NCI-H526 (cell line): ENCODE results near the gene OSTF1.

Experiments
- DNase-seq, 2 experiments: peaks; one replicate each; lab custom pipeline; 2025; lab: John Stamatoyannopoulos, UW

OSTF1 gene, protein sequence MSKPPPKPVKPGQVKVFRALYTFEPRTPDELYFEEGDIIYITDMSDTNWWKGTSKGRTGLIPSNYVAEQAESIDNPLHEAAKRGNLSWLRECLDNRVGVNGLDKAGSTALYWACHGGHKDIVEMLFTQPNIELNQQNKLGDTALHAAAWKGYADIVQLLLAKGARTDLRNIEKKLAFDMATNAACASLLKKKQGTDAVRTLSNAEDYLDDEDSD

DNA sequence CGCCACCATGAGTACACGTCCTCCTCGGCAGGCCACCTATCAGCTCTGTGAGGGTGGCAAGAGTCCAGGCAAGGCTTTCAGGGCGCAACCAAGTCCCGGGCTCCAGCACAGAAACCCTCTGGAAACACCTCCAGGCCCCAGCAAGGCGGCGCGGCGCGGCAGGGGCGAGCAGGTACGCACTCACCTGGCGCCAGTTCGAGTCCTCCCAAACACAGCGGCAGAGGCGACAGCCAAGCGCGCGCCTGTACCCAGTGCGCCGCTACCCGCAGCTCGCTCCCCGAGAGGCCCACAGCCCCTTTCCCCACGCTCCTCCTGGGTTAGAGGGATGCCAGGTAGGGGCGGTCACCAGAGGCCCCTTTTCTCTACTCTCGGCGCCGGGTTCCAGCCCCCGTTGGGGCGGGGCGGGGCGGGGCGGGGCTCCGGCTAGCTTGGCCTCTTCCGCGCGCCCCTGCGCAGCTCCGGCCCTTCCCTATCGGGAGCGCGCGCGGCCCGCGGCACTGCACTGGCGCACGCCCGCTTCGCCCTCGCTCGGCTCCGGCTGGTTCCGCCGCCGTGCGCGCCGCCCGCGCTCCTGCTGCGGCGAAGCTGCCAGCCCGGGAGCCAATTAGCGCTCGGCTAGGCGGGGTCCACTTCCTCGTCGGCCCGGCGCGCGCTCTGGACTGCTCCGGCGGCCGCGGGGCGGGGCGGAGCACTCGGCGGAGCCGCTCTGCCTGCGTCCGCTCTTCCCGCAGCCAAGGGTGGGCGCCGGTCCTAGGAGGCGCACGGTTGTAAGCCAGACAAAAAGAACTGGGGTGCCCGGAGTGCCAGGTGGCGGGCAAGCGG is at the start of gene OSTF1, which contains the start of gene NMRK1:
Gene OSTF1 (plus strand): TSS at position 691 of the 822 bp plus-strand sequence. CDS start 179 bp downstream, outside the sequence.
Gene NMRK1 (minus strand): TSS at position 332 of the 822 bp plus-strand sequence. CDS start 5,040 bp downstream, outside the sequence.
- peak; percentile 74 to 95 for DNase-seq

DNA sequence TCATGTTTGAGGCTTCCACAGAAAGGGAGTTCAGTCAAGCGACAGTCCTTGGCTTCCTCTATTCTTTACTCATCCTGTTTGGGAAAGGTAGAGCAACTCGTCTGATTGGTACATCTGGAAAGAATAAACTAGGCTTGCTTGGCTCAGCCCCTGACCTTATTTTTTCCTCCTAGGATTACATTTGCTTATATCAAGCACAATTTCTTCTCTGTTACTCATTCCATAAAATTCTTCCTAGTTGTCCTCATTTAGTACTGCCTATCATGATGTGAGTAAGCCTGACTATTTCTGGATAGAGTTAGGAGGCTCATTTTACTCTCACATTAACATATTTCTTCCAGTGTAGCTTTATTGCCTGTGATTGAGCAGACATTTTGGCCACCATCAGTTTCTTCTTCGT is 49.3 kb upstream of the OSTF1 start:
- no peak for DNase-seq

DNA sequence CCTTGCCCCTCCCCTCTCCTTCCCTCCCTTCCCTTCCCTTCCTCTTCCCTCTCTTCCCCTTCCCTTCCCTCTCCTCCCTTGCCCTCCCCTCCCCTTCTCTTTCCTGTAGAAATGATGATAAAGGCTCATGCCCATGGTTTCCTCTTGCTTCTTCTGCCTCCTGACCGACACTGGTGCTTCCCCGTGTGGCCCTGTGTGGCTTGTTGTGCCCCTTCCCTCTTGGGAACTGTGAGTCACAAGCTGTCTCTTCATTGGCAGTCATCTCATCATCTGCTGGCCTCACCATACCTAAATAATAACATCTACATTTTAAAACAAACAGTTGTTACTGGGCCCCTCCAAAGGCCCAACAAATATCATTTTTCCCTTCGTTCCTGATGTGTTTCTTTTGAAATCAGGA is 48.5 kb upstream of the OSTF1 start:
- DNase-seq: no peak

DNA sequence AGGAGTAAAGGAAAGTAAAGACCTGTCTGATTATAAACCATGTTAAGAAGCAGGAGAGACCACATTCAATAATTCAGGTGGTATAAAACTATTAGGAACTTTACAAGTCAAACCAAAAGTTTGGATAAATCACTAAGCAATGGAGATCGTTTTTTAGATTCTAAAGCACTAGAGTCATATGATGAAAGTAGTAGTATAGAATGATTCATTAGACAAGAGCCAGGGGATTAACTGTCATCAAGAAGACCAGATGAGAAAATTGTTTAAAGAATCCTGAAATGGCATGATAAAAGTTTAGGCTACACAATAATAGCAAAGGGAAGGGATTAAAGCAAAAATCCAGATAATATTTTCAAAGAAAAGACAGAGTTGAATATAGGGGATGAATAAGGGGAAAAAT is 47.3 kb upstream of the OSTF1 start:
- DNase-seq: no peak

DNA sequence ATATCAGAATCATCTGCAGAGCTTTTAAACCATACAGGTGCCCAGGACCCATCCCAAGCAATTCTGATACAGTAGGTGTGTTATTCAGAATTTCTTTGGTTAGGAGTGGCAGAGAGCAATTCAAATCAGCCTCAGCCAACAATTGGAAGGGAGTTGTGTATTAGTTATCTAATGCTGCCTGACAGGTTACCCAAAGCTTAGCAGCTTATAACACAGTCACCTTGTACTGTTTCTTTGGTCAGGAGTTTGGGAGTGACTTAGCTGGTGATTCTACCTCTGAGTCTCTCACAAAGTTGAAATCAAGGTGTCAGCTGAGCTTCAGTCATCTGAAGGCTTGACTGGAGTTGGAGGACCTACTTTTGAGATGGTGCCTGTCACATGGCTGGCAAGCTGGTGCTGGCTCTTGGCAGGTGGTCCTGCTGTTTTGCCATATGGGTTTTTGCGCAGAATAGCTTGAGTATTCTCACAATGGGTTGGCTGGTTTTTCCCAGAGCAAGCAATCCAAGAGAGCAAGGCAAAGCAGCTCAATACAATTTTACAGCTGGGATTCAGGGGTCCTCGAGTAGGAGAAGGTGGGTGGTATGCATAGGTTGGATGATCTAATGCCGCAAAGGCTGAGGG is 41.5 kb upstream of the OSTF1 start:
- no peak for DNase-seq

DNA sequence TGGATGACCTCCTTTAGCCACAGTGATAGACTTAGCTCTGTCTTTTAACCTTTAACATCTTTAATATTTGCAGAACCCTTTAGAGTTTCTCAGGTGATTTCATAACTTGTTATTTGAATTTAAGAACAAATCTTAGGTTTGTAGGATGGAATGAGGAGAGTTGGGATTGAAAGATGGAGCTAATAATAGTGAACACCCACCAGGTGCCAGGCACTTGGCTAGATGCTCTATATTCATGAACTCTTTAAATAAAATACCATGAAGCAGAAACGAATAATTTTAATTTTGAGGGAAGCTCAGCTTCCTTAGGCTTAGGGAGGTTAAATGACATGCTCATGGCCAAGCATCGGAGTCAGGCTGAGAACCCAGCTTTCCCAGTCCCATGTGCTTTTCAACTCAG is 40.8 kb upstream of the OSTF1 start:
- no peak for DNase-seq

DNA sequence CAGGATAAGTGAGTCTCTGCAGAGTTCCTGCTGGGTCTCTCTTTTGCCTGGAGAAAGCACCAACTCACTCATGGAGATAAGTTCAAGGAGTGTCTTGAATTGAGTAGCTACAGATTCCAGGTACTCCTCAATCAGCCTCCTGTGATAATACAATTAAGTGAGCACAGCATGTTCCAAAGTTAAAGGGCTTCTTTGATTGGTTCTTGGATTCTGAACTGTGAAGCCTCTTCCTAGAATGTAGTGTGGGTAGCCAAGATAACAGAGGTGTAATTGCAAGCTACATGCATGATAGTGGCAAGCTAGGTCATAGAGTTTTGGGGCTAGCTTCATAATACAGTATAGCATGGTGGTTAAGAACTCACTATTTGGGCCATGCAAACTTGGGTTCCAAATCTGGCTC is 37.0 kb upstream of the OSTF1 start:
- no peak for DNase-seq

DNA sequence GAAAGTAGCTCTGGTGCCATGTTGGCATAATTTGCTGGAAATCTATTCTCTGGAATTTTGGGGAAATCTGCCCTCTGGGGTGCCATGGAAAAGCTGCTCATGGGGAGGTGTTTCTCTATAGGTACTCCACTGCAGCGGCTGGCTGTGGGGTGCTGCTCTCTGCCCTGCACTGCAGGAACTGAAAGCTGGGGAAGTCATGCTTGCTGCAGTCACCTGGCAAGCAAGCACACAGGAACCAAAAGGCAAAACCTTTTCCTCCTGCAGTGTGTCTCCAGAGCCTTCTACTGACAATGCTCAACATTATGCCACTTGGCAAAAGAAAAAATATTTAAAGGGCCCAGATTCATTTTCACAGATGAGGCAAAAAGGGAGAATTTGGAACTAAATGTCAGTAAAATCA is 34.4 kb upstream of the OSTF1 start:
- no peak for DNase-seq

DNA sequence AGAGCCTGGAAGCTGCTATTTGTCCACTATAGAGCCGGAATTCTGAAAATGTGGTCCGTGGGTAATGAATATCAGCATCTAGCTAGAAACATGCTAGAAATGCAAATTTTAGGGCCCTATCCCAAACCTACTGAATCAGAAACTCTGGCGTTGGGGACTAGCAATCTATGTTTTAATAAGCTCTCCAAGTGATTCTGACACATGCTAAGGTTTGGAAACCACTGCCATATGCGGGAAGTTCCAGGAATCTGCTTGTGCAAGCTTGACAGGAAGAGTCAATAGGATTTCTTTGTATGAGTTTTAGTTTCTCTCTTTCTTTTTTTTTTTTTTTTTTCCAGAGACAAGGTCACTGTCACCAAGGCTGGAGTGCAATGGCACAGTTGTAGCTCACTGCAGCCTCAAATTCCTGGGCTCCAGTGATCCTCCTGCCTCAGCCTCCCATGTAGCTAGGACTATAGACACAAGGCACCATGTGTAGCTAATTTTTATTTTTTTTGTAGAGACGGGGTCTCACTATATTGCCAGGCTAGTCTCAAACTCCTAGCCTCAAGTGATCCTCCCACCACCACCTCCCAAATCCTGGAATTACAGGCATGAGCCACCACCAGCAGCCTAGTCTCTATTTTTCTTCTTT is 33.8 kb upstream of the OSTF1 start:
- DNase-seq: no peak

DNA sequence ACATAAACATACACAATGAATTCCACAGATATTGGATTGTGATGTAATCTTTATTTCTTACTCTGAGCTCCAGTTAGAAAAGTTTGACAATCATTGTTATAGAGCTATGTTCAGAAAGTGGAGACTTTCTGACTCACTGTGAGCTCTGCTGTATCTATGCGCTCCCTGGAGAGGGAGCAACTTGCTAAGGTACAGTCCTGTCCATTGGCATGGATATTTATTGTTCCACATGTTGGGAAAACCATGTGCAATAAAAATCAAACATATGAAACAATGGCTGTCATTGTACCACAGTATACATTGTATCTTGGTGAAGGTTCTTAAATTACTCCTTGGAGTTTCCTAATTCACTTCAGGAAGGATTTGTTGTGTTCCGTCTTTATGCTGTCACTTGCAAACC is 27.1 kb upstream of the OSTF1 start:
- DNase-seq: no peak

DNA sequence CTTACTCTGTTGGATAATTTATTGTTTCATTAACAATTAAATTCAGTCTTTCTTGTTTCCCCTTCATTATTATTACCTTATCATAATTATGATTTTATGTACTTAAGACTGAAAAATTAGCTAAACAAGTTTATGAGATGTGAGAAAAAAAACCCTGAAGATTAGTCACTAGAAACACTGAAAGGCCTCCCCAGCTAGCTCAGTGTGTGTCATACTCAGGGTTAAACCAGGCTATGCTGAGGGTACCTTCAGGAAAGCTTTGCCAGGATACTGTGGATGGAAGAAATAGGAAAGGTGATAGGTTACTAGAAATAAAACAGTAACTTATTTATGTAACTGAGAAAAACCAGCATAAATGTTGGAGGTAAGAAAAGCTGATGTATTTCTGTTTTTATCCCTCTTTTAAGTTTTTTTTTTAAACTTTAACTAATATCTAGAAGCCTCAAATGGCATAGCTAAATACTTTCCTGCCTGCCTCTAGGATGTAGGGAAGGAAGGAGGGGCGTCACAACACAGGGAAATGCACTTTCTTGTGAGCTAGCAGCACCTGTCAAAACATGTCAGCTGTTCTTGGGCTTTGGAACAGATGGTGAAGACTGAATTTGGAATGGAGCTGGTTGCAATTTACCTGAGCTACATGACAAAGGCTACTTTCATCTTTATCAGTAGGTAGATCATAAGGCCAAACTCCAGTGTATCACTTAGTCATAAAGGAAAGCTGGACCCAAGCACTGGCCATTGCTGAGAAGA is 24.6 kb upstream of the OSTF1 start:
- no peak for DNase-seq

DNA sequence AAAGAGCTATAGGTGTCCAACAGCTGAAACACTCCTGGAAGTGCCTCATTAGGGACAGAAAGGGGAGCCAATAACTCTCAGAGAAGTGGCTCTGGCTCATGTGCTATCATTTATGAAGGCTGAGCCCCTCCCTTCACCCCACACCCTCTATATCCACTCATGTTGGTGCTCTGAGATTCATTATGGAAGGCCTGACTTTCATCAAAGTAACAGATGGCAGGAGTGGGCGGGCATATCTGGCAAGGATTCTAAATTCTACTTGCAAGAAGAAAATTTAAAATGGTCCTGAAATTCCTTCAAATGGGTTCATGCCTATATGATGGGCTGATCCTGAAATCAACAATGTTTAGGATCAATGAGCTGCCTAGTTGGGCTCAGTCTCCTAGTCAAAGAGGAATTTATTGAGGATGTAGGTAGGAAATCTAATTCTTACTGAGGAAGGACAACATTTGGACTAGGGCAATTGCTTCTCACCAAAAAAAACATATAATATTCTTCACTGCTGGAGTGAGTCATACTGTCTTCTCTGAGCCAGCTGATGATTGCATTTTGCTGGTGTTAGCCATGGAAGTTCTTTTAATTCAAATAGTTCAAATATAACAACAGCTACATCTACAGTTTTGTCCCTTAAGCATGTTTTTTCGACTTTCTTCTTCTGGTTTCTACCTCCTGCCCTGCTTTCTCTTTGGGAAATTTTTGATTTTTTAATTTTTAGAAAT is 23.8 kb upstream of the OSTF1 start:
- DNase-seq: no peak

DNA sequence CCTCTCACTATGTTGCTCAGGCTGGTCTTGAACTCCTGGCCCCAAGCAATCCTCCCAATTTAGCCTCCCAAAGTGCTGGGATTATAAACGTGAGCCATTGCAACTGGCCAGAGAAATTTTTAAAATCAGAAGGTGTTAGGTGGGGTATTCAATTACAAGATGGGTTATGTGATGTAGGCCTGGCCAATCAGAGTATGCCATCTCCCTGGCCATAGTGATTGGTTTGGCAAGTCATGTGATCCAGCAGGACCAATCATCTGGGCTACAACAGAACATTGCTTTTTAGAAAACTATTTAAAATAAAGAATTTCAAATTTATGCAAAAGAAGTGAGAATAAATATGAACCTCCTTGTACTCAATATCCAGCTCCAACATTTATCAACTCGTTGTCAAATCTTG is 22.8 kb upstream of the OSTF1 start:
- no peak for DNase-seq

DNA sequence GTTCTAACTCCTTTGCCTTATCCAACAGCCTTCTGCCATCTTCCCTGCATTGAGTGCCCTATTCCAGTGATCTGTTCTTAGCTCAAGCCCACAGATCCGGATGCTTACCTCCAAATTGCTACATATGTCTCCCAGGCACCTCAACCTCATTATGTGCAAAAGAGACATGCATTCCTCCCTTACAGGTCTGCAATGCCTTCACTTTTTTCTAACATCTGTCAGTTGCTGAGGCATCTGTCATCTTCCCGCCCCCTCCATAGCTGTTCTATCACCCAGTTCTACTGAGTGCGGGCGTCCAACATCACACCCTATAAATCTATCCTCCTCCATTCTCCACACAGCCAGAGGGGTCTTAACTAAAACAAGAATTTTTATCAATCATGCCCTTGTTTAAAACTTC is 20.4 kb upstream of the OSTF1 start:
- DNase-seq: no peak

DNA sequence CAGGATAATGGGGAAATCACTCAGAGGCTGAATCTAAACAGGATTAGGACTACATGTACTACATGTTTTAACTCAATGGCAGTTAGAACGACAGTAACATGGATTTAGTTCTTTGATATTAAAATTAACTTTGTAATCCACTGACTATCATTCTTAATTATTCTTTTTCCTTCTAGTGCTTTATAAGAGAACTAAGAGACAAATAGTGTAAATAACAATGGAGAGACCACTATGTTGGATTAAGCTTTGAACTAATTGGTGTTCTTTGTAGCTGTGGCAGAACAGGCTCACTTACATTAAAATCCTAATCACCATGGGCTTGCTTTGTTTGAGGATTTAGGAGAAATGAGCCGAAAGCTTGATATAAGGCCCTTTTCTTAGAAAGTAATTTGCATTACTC is 19.1 kb upstream of the OSTF1 start:
- DNase-seq: no peak

DNA sequence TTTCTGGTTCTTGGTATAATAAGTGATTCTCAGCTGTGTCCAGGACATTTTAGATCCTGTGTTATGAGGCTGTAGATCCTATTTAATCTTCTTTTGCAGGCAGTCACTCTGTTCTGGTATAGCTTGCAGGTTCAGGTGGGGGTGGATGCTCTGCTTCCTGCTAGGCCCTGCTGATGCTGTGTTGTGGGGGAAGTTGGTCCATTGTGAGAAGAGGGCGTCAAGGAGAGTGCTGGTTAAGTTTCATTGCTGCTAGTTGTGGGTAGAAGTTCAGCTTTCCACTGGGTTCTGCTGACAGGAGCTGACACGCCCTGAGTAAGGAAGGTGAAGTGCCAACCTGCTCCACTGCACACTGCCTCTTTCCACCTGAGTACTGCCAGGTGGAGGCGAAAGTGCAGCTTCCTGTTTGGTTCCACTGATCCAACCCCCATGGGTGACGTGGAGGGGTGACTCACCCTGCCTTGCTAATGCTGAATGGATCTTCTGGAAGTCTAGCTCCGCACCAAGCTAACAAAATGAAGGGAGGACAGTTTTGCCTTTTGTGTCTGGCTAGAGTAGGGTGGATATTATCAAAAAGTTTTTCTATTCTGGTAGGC is 16.7 kb upstream of the OSTF1 start:
- no peak for DNase-seq

DNA sequence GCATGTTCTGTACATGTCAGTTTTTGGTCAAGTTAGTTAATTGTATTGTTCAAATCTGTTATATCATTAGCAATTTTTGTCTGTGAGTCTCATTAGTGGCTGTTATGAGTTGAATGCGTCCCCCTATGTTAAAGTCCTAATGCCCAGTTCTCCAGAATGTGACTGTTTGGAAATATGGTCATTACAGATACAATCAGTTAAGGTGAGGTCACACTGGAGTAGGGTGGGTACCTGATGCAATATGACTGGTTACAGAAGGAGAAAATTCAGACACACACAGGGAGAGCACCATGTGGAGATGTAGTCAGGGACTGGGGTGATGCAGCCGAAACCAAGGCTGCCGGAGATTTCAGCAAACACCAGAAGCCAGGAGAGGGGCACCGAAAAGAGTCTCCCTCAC is 15.4 kb upstream of the OSTF1 start:
- no peak for DNase-seq

DNA sequence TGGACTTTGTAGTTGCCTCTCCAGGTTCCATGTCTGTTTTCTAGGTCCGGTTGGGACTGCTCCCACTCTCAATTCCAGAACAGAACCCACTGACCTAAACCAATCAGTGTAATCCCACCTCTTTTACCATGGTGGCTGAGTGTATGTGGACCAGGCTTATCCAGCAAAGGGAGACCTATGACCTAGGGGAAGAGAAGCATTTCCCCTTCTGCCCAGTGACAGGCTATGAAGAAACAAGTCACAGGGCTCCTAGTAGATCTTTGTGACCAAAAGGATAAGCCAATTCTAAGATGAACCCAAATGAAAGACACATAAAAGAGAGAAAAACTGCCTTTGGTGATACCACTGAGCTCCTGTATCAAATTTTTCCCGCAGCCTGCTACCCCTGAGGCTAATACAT is 6.7 kb upstream of the OSTF1 start:
- DNase-seq: no peak

DNA sequence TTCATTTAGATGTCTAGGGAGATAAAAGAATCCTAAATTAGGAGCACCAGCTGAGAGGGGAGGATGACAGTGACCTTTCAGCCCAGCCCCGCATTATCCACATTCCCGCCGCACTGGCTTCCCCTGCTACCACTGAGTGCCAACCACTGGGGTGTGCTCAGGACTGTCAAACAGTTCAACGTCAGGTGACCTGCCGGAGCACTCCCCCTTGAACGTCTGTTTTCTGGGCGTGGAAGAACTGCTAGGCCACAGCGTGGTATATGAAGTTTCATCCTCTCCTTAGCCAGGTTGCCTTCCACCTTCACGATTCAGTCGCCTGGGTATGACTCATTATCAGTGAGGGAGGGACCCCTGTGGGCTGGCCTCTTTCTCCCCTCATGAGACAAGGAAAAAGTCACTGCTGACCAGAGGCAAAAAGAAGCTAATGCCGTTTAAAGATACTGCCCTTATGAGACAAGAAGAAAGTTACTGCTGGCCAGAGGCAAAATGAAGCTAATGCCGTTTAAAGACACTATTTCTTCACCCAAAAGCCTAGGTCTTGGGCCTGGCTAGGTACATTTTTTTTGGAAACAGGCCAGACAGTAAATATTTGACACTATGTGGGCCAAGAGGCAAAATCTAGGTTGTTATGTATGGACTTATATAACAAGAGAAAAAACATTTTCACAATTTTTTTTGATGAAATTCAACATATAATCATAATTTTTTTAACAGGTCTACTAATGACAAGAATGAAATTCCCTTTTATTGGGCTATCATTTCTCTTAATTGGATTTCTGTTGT is 4.9 kb upstream of the OSTF1 start:
- DNase-seq: no peak

DNA sequence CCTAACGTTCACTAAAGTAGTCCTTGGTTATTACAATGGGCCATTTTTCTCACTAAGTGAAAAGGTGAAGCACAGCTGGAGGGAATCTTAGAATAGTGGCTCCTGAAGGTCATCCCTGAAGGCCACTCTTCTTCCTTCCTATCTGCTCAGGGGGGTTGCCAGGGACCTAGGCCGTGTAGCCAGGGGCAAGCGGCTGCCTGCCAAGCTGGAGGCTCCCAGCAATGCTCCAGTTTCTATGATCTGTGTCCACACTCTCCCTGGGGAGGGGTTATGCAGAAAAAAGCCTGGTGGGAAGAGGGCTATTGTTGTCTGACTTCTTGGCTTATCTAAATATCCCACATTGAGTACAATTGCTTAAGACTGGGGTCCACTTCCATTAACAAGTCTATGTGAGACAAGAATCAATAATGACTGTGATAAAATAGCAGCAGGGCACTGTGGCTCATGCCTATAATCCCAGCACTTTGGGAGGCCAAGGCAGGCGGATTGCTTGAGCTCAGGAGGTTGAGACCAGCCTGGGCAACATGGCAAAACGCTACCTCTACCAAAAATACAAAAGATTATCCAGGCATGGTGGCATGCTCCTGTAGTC is 4.1 kb upstream of the OSTF1 start:
- DNase-seq: no peak
